Measurements from ENCODE around the gene ASCL5.

Gene ASCL5

GRCh38 chr1:201142011-201142848, 15.2 kb upstream of the ASCL5 start:
- TF ChIP-seq CTCF (IDR thresholded peaks at IDR 0.05; ENCODE audit: insufficient read depth, low read length, missing control alignments): no peak
- CTCF ChIA-PET: interaction anchor here (0.8 to 5.9 kb wide), 3 partner anchors 10 to 112 kb away, joined by 3 to 65 read pairs (median 5); partner anchors contain the start of gene TMEM9
- H3K4me3 ChIP-seq (ENCODE audit: low read depth, low read length): no peak overlapping the region
- DNase-seq (ENCODE audit: low read depth, low spot score): no peak
- POLR2A ChIA-PET: interaction anchor here (0.8 kb wide), 1 partner anchor 12 kb away, joined by 3 read pairs; the partner anchor contains the start of gene TMEM9

- no peak overlapping the region for H3K4me3 ChIP-seq (ENCODE audit: low read depth, low read length)
- TF ChIP-seq CTCF (IDR thresholded peaks at IDR 0.05; ENCODE audit: insufficient read depth, low read length, missing control alignments): no peak
- ChIA-PET POLR2A (no interaction called here), CTCF (interaction anchor here (0.8 to 5.9 kb wide), 5 partner anchors 11 to 205 kb away, joined by 3 to 65 read pairs (median 5); partner anchors contain the start of gene TMEM9)
- no peak for DNase-seq (ENCODE audit: low read depth, low spot score)
These were observed 14.4 kb upstream of the ASCL5 start for GRCh38 chr1:201141418-201141817.

- no peak for DNase-seq (ENCODE audit: low read depth, low spot score)
- ChIA-PET POLR2A (no interaction called here), CTCF (interaction anchor here (1.7 to 5.9 kb wide), 4 partner anchors 11 to 206 kb away, joined by 4 to 65 read pairs (median 6); partner anchors contain the start of gene TMEM9)
- H3K4me3 ChIP-seq (ENCODE audit: low read depth, low read length): no peak overlapping the region
- TF ChIP-seq CTCF (IDR thresholded peaks at IDR 0.05; ENCODE audit: insufficient read depth, low read length, missing control alignments): no peak
These were observed 13.9 kb upstream of the ASCL5 start for GRCh38 chr1:201140941-201141260.

GRCh38 chr1:201140235-201140940, 13.4 kb upstream of the ASCL5 start:
- ChIA-PET CTCF (interaction anchor here (0.7 to 5.9 kb wide), 5 partner anchors 12 to 269 kb away, joined by 3 to 65 read pairs (median 5); partner anchors contain the start of gene TMEM9), POLR2A (interaction anchor here (0.7 kb wide), 1 partner anchor 240 kb away, joined by 4 read pairs; no protein-coding TSS in a partner anchor)
- DNase-seq (ENCODE audit: low read depth, low spot score): no peak
- TF ChIP-seq CTCF (IDR thresholded peaks at IDR 0.05; ENCODE audit: insufficient read depth, low read length, missing control alignments): no peak
- H3K4me3 ChIP-seq (ENCODE audit: low read depth, low read length): no peak overlapping the region

- CTCF ChIA-PET: interaction anchor here (0.7 to 5.9 kb wide), 4 partner anchors 12 to 269 kb away, joined by 3 to 65 read pairs (median 6); partner anchors contain the start of gene TMEM9
These were observed 12.8 kb upstream of the ASCL5 start for GRCh38 chr1:201139756-201140155.

More at GRCh38 chr1:201139756-201140155, 12.8 kb upstream of the ASCL5 start:
- no peak for TF ChIP-seq CTCF (IDR thresholded peaks at IDR 0.05; ENCODE audit: insufficient read depth, low read length, missing control alignments)
- POLR2A ChIA-PET: interaction anchor here (0.7 kb wide), 1 partner anchor 239 kb away, joined by 4 read pairs; no protein-coding TSS in a partner anchor
- no peak overlapping the region for H3K4me3 ChIP-seq (ENCODE audit: low read depth, low read length)
- DNase-seq (ENCODE audit: low read depth, low spot score): no peak

Data from AG04449 (cell line).